HG03442 (cell line): ENCODE data around the gene GATA2.

ENCODE experiments used
- ATAC-seq: cut with Tn5 transposase; IDR thresholded peaks from one replicate; pipeline ENCODE4 v1.9.1; 2021; ENCODE audit warnings: mild to moderate bottlenecking, moderate library complexity; ENCODE audit not compliant: unreplicated experiment

The GATA2 gene

GRCh38 chr3:128488991-128489673 is 3.9 kb downstream of the GATA2 start:
- no peak for ATAC-seq

GRCh38 chr3:128488636-128488990 is 4.4 kb downstream of the GATA2 start:
- no peak for ATAC-seq

GRCh38 chr3:128487813-128488635 is 5.0 kb downstream of the GATA2 start:
- no peak for ATAC-seq

DNA sequence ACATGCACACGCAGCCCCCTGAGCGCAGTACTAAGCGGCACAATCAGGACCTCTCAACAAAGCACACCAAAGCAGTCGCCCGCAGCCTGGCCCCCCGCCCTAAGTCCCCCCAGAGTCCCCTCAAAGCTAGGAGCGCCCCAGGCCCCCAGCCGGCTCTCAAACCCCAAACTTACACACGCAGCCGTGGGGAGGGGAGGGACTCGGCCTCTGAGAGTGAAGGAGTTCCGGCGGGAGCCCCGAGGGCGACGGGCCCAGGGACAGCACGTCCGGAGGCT is 5.5 kb downstream of the GATA2 start:
- no peak for ATAC-seq

- ATAC-seq: no peak
Measured at GRCh38 chr3:128486681-128487537, 6.1 kb downstream of the GATA2 start.

DNA sequence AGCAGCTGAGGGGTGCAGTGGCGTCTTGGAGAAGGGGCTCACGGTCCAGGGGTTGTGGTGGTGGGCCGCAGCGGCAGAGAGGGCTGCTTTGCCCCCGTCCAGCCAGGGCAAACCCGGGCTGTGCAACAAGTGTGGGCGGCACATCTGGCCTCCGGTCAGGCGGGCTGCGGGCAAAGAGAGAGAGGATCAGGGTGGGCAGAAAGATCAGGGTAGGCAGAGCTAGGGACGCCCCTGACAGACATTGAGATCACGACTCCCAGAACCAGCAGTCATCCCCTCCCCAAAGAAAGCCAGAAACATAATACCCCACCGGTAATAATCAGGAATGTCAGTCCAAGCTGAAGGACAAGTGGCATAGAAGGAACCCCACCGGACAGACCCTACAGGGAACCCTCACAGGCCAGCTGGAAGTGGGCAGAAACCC is 6.8 kb downstream of the GATA2 start:
- no peak for ATAC-seq

DNA sequence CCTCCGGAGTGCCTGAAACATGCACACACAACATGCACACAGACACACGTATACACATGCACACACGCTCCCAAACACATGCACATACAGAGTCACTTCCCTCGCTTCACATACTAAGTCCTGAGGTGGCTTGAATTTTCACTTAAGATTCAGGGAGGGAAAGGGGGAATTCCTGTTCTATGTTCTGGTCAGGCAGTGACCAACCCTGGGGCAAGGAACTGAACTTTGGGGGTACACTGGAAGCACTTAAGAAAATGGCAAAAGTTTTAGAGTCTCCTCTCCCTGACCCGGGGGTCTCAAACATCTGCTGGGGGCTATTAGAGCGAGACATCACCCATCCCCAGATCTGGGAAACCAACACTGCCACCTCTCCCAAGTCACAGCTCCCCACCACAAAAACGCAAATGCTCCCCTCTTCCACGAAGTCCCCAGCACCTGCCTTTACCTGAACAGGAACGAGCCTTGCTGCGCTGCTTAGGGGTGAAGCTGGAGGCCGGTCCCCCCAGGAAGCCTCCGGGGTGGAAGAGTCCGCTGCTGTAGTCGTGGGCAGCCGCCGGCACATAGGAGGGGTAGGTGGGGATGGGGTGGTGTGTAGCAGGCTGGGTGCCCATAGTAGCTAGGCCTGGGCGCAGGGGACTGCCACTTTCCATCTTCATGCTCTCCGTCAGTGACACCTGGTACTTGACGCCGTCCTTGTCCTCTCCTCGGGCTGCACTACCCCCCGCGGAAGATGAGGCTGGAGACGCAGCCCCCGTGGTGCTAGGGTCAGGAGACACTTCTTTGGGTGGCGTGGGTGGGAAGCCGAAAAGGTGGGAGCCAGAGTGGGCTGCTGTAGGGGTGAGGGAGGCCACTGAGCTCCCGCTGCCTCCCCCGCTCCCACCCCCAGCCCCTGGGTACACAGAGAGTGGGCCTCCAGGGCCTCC is 7.5 kb downstream of the GATA2 start:
- no peak for ATAC-seq

DNA sequence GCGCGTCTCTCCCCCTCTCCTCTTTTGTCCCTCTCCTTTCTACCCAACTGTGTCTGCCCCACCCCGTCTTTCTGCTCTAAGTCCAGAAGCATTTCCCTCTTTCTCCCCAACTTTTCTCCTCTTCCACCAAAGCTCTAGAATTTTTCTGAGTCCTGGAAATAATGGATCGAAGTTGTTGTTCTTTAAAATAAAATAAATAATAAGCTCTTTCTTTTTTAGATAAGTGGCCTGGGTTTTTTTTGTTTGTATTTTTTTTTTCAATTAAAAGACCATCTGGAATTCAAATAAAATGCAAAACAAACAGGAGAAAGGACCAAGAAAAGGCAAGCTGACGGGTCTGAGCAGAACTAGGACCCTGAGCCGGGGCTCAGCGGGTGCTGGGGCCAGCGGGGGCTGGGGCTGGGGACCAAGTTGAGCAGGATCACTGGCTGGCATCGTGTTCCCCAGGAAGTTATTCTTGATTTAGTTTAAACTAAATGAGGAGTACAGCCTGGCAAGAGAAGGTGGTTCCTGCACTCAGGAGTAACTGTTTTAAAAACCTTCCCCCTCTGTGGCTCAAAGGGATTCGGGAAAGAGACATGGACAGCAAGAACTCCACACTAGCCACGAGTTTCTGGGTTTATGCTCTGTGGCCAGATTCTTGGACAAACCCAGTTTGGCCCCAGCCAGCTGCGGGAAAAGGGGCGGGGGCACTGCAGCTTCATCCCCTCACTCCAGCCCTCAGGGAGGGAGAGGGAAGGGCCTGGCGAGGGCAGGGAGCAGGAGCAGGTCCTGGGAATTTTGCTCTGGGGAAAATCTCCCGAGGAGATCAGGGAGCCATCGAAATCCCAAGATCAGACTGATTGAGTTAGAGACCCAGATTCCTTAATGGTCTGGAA is 8.4 kb downstream of the GATA2 start:
- ATAC-seq: no peak

- ATAC-seq: no peak
Measured at GRCh38 chr3:128483657-128484403, 9.2 kb downstream of the GATA2 start.

DNA sequence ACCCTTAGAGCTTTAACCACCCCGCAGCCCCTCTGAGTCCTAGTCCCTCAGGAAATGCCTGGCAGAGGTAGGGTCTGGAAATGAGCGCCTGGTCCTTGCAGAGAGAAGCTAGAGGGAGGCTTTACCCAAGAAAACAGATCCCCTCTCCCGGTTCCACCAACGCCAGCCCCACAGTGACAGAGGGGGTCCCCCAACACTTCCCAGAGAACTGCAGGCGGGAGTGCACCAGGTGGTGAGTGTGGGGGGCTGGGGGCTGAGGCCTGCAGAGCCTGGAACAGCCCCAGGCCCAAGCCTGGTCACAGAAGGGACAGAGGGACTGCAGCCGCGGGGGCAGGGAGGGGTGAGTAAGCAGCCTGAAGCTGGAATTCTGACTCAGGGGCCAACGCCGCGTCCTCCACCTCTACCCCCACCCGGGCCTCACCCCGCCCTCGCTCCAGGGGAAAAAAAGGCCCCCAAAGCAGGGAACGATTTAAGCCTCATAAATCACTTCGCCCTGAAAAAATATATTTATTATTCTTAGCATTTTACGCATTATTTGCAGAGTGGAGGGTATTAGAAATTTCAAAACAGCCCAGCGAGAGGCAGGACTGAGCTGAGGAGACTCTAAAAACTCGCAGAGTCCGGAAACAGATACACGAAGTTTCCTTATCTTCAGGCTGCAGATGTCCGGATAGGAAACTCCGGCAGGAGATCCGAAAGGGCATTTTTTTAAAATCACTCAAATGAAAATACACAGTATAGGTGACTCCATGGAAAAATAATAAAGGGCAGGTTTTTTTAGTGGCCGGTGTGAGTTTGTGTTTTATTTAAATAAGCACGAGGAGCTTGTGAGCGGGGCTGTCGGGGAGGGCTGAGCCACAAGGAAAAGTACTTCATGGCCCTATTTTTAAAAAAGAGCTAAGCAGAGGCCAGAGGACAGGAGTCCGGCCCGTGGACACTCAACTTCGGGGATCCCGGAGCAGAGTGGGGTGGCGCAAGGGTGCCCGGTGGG is 10.0 kb downstream of the GATA2 start:
- no peak for ATAC-seq

- ATAC-seq: no peak
Measured at GRCh38 chr3:128482175-128482574, 10.8 kb downstream of the GATA2 start.

GRCh38 chr3:128481438-128481942 is 11.5 kb downstream of the GATA2 start:
- ATAC-seq: no peak

DNA sequence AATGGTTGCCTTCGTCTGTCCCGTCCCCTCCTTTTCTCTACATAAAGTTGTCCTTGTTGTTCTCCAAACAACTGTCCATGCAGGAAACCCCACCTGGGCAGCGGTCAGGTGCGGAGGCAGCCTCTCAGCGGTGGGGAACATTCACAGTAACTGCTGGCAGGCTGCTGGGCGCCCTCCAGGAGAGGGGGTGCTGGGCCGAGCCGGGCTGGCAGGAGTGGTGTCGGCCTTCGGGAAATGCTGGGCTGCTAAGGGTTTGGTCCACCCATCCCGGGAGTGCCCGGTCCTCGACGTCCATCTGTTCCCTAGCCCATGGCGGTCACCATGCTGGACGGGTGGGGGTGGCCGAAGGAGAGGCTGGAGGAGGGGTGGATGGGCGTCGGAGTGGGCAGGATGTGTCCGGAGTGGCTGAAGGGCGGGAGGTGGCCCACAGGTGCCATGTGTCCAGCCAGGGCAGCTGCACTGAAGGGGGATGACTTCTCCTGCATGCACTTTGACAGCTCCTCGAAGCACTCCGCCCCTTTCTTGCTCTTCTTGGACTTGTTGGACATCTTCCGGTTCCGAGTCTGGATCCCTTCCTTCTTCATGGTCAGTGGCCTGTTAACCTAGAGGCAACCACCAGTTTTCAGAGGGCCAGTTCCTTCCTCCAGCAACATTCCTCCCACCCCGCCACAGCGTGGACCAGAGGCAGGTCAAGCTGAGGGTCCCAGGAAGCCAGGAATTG is 12.1 kb downstream of the GATA2 start:
- ATAC-seq: no peak

- no peak for ATAC-seq
Measured at GRCh38 chr3:128480278-128480677, 12.7 kb downstream of the GATA2 start.

DNA sequence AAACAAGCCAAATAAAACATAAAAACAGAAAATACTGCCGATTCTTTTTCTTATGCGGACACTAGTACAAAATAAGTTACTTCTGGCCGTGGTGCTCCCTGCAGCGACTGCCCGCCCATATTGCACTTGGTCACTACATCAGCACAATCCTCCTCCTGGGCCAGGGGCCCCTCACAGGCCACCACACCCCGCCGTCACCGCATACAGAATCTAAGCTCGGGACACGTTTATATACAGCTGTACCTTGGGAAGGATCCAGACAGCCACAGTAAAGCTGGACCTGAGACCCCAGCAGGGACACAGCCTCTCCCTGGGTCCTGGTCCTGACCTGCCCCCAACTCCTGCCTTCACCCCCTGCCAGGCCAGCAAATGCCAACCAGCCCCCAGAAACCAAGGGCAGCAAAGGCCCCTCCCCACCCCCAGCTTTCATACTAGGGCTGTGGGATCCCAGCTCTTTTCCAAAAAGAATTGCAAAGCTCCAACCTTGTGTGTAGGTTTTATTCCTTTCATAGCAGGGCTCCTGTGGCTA is 13.4 kb downstream of the GATA2 start:
- no peak for ATAC-seq

GRCh38 chr3:128478576-128479506 is 14.2 kb downstream of the GATA2 start:
- no peak for ATAC-seq
